HL-60 (cell line): ENCODE measurements around the gene SPSB4.

Experiments
- DNase-seq, 2 experiments: peaks; one replicate each; pipeline ENCODE4 v3.0.0-alpha.2; 2010 to 2020; ENCODE audit warnings: low read depth in 1 of 2, low spot score in 1 of 2
- H3K27ac ChIP-seq: fragments of 250-450 bp; sonication (Bioruptor Pico); replicated peaks from 2 replicates; pipeline ENCODE4 v1.5.1; 2020; ENCODE audit warnings: mild to moderate bottlenecking, moderate library complexity
- H3K27me3 ChIP-seq: fragments of 250-450 bp; sonication (Bioruptor Pico); 2 replicates; pipeline ENCODE4 v1.5.1; 2021; ENCODE audit warnings: mild to moderate bottlenecking, moderate library complexity; ENCODE audit not compliant: insufficient read depth, poor library complexity, severe bottlenecking
- H3K4me3 ChIP-seq: replicated peaks from 2 replicates; pipeline ENCODE4 v1.5.1; 2011; ENCODE audit warnings: mild to moderate bottlenecking, control low read depth, low read length; ENCODE audit not compliant: insufficient read depth
- CTCF ChIP-seq: IDR thresholded peaks from one replicate; pipeline ENCODE4 v1.5.1; 2011; ENCODE audit warnings: low read length, control low read depth, inconsistent platforms; ENCODE audit not compliant: insufficient read depth
- GABPA ChIP-seq: IDR thresholded peaks from 2 replicates; pipeline ENCODE4 v1.6.1; 2012; ENCODE audit warnings: low read depth
- POLR2AphosphoS5 ChIP-seq: IDR thresholded peaks from 2 replicates; pipeline ENCODE4 v1.6.1; 2012; ENCODE audit warnings: low read depth
- REST ChIP-seq: IDR thresholded peaks from 2 replicates; pipeline ENCODE4 v1.6.1; 2012; ENCODE audit warnings: low read depth; ENCODE audit not compliant: insufficient replicate concordance
- SPI1 ChIP-seq: IDR thresholded peaks from 2 replicates; pipeline ENCODE4 v1.6.1; 2012; ENCODE audit warnings: low read depth, mild to moderate bottlenecking, borderline replicate concordance

Gene SPSB4

GRCh38 chr3:141184430-141184829 is 133.3 kb downstream of the SPSB4 start:
- H3K27me3 ChIP-seq = no peaks in the 10 kb centered on the region
- no peak for TF ChIP-seq GABPA
- TF ChIP-seq CTCF = no peak
- TF ChIP-seq POLR2AphosphoS5 = no peak
- no peak for TF ChIP-seq SPI1
- TF ChIP-seq REST = no peak
- DNase-seq = no peak
- no peak overlapping the region for H3K4me3 ChIP-seq
- H3K27ac ChIP-seq = no peak overlapping the region

DNA sequence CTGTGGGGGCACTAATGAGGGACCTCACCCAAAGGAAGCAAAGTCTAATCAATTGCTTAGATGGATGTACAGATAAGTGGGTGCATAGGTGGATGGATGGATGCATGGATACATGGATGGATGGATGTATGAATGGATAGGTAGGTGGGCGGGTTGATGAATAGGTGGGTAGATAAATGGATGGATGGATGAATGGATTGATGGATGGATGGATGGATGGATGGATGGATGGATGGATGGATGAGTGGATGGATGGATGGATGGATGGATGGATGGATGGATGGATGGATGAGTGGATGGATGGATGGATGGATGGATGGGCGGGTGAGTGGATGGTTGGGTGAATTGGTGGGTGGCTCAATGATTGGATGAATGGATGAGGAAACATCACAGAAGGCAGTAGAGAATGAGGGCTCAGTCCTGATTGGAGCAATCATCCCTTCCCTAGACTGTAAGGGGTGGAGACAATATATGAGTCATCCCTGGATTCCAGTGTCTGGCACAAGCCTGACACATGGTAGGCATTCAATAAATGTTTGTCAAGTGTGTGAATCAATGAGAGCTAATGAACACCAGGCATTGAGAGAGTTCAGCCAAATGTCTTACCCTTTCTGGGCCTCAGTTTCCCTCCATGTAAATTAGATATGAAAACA is 140.1 kb downstream of the SPSB4 start:
- Histone ChIP-seq H3K27ac (no peak overlapping the region), H3K27me3 (no peaks in the 10 kb centered on the region), H3K4me3 (no peak overlapping the region)
- TF ChIP-seq POLR2AphosphoS5 = no peak
- no peak for TF ChIP-seq GABPA
- no peak for TF ChIP-seq CTCF
- TF ChIP-seq SPI1 = no peak
- TF ChIP-seq REST = no peak
- no peak for DNase-seq

- TF ChIP-seq SPI1 (no peak), CTCF (peak; percentile 89), REST (no peak), POLR2AphosphoS5 (no peak)
- DNase-seq = peak; percentile 68 to 94
- H3K27me3 ChIP-seq = peaks cover 3% of the 10 kb centered on the region
- no peak overlapping the region for H3K27ac ChIP-seq
- no peak overlapping the region for H3K4me3 ChIP-seq
Measured at GRCh38 chr3:141192345-141192744, 141.2 kb downstream of the SPSB4 start.
